ENCODE data around the gene PTPRM.

Gene PTPRM

DNA sequence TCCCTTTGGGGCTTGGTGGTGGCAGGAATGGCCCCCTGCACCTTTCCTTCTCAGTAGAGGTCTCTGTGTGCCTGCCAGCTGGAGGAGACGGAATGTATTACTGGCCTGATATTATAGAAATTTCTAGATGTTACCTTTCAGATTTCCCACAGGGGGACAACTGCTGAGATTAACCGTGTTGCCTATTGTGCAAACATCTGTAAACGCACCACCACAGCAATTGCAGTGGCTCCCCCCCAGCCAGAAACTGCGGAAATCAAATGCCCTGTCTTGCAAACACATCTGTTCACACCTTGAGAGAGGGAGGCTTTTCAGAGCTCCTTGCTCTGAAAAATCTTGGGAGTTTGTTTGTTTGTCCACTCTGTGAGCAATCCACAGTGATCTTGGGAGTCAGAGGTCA, 772.1 kb downstream of the PTPRM start:
- ATAC-seq = no peak
- TF ChIP-seq ZFP30 (CRISPR knock-in tag; IDR thresholded peaks at IDR 0.05) = no peak
- no peak for TF ChIP-seq ISL1 (CRISPR knock-in tag; IDR thresholded peaks at IDR 0.05)
- TF ChIP-seq SNAI2 (CRISPR knock-in tag; IDR thresholded peaks at IDR 0.05) = no peak
- TF ChIP-seq OSR1 (CRISPR knock-in tag; IDR thresholded peaks at IDR 0.05) = no peak
- TF ChIP-seq, protein P1, sequence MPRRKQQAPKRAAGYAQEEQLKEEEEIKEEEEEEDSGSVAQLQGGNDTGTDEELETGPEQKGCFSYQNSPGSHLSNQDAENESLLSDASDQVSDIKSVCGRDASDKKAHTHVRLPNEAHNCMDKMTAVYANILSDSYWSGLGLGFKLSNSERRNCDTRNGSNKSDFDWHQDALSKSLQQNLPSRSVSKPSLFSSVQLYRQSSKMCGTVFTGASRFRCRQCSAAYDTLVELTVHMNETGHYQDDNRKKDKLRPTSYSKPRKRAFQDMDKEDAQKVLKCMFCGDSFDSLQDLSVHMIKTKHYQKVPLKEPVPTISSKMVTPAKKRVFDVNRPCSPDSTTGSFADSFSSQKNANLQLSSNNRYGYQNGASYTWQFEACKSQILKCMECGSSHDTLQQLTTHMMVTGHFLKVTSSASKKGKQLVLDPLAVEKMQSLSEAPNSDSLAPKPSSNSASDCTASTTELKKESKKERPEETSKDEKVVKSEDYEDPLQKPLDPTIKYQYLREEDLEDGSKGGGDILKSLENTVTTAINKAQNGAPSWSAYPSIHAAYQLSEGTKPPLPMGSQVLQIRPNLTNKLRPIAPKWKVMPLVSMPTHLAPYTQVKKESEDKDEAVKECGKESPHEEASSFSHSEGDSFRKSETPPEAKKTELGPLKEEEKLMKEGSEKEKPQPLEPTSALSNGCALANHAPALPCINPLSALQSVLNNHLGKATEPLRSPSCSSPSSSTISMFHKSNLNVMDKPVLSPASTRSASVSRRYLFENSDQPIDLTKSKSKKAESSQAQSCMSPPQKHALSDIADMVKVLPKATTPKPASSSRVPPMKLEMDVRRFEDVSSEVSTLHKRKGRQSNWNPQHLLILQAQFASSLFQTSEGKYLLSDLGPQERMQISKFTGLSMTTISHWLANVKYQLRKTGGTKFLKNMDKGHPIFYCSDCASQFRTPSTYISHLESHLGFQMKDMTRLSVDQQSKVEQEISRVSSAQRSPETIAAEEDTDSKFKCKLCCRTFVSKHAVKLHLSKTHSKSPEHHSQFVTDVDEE (CRISPR knock-in tag; IDR thresholded peaks at IDR 0.05) = no peak
- no peak for TF ChIP-seq ARNTL (CRISPR knock-in tag; IDR thresholded peaks at IDR 0.05; ENCODE audit: borderline replicate concordance, low read depth)
- no peak for TF ChIP-seq ESRRG (CRISPR knock-in tag; IDR thresholded peaks at IDR 0.05)

DNA sequence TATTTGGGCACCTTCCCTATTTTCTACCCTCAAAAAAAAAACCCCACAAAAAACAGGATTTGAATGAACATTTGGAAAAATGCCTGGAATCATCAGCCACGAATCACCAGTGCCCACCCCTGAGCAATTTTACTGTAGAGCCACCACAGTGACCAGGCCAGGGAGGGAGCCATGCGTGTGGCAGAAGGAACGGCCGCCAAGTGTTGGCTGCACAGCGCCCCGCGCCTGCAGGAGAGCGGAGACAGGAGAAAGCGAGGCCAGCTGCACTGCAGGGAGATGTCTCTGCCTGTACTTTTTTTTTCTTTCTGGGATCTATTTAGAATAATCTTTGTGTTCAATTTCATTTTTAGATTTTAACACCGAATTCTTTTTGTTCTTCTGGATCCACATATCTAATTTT, 772.8 kb downstream of the PTPRM start:
- ATAC-seq = no peak
- TF ChIP-seq OSR1 (CRISPR knock-in tag; IDR thresholded peaks at IDR 0.05) (no peak), BACH2 (CRISPR knock-in tag; IDR thresholded peaks at IDR 0.05; ENCODE audit: borderline replicate concordance) (no peak), CSDC2 (CRISPR knock-in tag; IDR thresholded peaks at IDR 0.05) (no peak), TCF4 (CRISPR knock-in tag; IDR thresholded peaks at IDR 0.05; ENCODE audit: borderline replicate concordance) (no peak), GLIS3 (CRISPR knock-in tag; IDR thresholded peaks at IDR 0.05) (no peak), RARB (CRISPR knock-in tag; IDR thresholded peaks at IDR 0.05) (no peak), ZC3H10 (CRISPR knock-in tag; IDR thresholded peaks at IDR 0.05) (no peak), TOX (CRISPR knock-in tag; IDR thresholded peaks at IDR 0.05; ENCODE audit: borderline replicate concordance) (no peak), ISL1 (CRISPR knock-in tag; IDR thresholded peaks at IDR 0.05) (no peak), PPARA (CRISPR knock-in tag; IDR thresholded peaks at IDR 0.05; ENCODE audit: borderline replicate concordance) (no peak), ZNF70 (CRISPR knock-in tag; IDR thresholded peaks at IDR 0.05) (no peak), ZNF565 (CRISPR knock-in tag; conservative IDR thresholded peaks at IDR 0.05; ENCODE audit: low read depth) (no peak), ZFP30 (CRISPR knock-in tag; IDR thresholded peaks at IDR 0.05) (no peak), ZNF8 (CRISPR knock-in tag; IDR thresholded peaks at IDR 0.05) (no peak)
- TF ChIP-seq, protein P1 (CRISPR knock-in tag; IDR thresholded peaks at IDR 0.05) = no peak
- TF ChIP-seq, protein P2, sequence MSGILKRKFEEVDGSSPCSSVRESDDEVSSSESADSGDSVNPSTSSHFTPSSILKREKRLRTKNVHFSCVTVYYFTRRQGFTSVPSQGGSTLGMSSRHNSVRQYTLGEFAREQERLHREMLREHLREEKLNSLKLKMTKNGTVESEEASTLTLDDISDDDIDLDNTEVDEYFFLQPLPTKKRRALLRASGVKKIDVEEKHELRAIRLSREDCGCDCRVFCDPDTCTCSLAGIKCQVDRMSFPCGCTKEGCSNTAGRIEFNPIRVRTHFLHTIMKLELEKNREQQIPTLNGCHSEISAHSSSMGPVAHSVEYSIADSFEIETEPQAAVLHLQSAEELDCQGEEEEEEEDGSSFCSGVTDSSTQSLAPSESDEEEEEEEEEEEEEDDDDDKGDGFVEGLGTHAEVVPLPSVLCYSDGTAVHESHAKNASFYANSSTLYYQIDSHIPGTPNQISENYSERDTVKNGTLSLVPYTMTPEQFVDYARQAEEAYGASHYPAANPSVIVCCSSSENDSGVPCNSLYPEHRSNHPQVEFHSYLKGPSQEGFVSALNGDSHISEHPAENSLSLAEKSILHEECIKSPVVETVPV (CRISPR knock-in tag; IDR thresholded peaks at IDR 0.05) = no peak

DNA sequence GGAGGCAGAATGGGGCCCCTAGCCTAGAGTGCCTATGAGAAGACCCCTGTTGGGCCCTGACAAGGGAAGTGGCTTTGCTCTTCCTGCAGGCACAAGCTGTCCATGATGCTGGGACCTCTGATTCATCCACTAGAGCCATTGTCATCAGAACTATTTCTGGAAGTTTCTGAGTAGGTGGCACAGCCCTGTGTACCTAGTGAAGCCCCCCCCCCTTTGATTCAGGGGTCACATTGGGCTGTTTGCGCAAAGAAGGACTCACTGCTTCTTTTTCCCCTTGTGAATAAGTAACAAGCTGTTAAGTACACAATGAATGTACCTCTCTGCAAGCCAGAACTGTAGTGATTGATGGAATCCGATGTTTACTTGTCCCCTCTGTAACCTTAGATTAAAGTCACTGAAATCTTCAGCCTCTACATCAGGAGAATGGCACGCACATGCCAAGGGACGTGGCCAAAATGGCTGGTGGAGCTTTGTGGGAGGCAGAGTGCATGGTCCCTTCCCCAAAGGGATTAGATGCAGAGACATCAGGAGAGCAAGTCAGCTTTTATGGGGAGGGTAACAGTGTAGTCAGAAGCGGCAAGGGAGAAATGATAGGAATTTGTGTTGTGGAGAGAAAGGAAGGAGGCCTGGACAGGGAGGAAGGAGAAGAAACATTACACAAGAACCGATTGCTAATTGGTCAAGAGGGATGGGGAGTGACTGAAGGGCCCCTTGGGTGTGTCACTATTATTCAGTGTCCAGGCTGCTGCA, 774.5 kb downstream of the PTPRM start:
- ATAC-seq = no peak
- TF ChIP-seq, protein P2 (CRISPR knock-in tag; IDR thresholded peaks at IDR 0.05) = no peak
- TF ChIP-seq ARNTL (CRISPR knock-in tag; IDR thresholded peaks at IDR 0.05; ENCODE audit: borderline replicate concordance, low read depth) (no peak), ZC3H10 (CRISPR knock-in tag; IDR thresholded peaks at IDR 0.05) (no peak), GLIS3 (CRISPR knock-in tag; IDR thresholded peaks at IDR 0.05) (no peak), SNAI2 (CRISPR knock-in tag; IDR thresholded peaks at IDR 0.05) (no peak), ZNF8 (CRISPR knock-in tag; IDR thresholded peaks at IDR 0.05) (no peak), ZNF70 (CRISPR knock-in tag; IDR thresholded peaks at IDR 0.05) (no peak), RARB (CRISPR knock-in tag; IDR thresholded peaks at IDR 0.05) (no peak), CSDC2 (CRISPR knock-in tag; IDR thresholded peaks at IDR 0.05) (no peak), OSR1 (CRISPR knock-in tag; IDR thresholded peaks at IDR 0.05) (no peak)
- TF ChIP-seq, protein P1 (CRISPR knock-in tag; IDR thresholded peaks at IDR 0.05) = no peak
- TF ChIP-seq, protein P3, sequence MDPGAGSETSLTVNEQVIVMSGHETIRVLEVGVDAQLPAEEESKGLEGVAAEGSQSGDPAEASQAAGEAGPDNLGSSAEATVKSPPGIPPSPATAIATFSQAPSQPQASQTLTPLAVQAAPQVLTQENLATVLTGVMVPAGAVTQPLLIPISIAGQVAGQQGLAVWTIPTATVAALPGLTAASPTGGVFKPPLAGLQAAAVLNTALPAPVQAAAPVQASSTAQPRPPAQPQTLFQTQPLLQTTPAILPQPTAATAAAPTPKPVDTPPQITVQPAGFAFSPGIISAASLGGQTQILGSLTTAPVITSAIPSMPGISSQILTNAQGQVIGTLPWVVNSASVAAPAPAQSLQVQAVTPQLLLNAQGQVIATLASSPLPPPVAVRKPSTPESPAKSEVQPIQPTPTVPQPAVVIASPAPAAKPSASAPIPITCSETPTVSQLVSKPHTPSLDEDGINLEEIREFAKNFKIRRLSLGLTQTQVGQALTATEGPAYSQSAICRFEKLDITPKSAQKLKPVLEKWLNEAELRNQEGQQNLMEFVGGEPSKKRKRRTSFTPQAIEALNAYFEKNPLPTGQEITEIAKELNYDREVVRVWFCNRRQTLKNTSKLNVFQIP (CRISPR knock-in tag; IDR thresholded peaks at IDR 0.05; ENCODE audit: borderline replicate concordance, low read depth) = no peak

Measured in SK-N-SH treated with all-trans-retinoic acid at 6 μM for 48 hours (cell line).